IPS-NIHi11 (cell line): ENCODE data around the gene IQSEC1.

Source experiments
- DNase-seq: peaks from one replicate; pipeline ENCODE4 v3.0.0; 2012; ENCODE audit warnings: mixed read lengths, low spot score

Gene IQSEC1

DNA sequence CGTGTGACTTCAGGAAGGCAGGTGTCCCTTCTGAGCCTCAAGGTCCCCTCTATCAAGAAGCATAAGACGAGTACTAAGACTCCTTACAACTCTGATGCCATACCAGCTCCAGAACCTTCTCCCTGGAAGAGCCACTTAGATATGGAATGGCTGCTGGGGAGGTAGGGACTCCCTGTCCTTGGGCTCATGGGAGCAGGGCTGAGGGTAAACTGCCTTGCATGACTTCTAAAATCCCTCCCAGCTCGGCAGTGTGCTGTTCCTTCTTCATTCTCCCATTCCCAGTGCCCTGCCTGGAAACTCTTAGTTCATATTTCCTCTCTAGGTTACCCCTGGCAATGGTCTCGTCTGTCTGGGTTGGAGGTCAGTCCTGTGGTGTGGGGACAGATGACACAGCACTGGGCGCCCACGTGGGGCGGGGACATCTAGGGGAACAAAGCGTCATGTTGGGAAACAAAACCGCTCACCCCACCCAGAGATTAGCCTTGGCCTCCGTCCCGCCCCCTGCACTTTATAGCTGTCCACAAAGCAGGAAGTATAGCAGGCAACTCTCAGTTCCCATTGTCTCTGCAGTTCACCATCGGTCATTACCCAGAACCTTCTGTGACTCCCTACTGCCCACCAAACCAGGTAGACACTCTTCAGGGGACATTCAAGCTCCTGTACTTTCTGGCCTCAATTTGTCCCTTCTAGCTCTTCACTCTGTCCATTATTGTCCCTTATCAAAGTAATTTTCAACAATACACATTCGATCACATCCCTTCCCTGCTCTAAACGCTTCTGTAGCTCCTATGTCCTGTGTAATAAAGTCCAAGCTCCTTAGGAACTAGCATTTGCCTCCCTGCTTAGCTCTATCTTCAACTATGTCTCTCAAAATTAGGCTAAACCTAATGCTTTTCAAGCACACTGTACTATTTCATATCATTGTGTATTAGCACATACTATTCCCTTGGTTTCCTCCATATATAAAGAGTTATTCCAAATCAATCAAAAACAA is 73.8 kb downstream of the IQSEC1 start:
- DNase-seq, result no peak

GRCh38 chr3:12998648-12999047 is 74.6 kb downstream of the IQSEC1 start:
- no peak for DNase-seq

DNA sequence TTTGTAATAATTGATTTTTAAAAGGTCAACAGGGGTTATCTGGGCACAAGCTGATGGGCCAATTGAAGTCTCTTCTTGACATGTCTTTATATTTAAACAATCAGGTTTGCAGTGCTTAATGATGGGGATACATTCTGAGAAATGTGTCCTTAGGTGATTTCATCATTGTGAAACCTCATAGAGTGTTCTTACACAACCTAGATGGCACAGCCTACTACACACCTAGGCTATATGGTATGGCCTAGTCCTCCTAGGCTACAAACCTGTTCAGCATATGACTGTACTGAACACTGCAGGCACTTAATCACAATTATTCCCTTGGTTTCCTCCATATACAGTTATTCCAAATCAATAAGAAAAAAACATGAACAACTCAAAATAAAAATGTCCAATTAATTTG is 75.8 kb downstream of the IQSEC1 start:
- DNase-seq, result no peak

- DNase-seq, result no peak
Observed at GRCh38 chr3:12996181-12996506, 77.1 kb downstream of the IQSEC1 start.

- no peak for DNase-seq
Observed at GRCh38 chr3:12995389-12996180, 77.6 kb downstream of the IQSEC1 start.

- peak; percentile 95 for DNase-seq
Observed at GRCh38 chr3:12994607-12995388, 78.4 kb downstream of the IQSEC1 start.

- DNase-seq, result peak; percentile 59
Observed at GRCh38 chr3:12994357-12994606, 78.9 kb downstream of the IQSEC1 start.

DNA sequence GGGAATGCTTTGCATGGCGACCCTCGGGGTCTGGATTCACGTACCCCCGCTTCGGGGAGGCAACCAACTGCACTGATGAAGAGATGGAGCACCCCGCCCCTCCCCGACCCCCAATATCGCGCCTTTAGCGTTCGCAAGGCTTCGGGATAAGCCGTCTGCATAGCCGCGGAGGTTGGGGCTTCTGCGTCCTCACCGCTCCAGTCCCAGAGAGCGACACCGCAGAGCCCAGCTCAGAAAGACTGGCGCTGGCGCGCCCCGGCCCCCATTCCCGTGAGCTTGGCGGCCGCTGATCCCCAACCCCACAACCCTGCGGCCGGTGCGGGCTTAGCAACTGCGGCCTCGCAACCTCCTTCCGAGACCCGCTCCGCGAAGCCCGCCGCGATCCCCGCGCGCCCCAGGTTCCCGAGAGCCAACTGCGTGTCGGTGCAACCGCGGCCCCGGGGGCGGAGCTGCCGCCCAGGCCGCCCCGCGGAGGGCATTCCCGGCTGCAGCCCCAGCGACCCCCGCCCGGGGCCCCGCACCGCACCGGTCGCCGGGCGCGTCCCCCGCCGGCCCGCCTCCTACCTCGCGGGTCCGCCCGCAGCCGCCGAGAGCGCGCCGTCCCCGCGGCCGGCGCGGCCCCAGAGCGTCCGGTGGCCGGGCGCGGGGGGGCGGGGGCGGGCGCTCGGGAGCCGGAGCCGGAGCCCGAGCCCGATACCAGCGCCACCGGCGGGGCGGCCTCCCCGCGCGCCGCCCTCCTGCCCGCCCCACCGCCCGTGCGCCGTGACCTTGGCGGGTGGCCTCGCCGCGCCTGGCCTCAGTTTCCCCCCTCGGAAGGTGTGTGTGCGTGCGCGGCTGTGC is 79.5 kb downstream of the IQSEC1 start:
- DNase-seq, result peak; percentile 71

DNA sequence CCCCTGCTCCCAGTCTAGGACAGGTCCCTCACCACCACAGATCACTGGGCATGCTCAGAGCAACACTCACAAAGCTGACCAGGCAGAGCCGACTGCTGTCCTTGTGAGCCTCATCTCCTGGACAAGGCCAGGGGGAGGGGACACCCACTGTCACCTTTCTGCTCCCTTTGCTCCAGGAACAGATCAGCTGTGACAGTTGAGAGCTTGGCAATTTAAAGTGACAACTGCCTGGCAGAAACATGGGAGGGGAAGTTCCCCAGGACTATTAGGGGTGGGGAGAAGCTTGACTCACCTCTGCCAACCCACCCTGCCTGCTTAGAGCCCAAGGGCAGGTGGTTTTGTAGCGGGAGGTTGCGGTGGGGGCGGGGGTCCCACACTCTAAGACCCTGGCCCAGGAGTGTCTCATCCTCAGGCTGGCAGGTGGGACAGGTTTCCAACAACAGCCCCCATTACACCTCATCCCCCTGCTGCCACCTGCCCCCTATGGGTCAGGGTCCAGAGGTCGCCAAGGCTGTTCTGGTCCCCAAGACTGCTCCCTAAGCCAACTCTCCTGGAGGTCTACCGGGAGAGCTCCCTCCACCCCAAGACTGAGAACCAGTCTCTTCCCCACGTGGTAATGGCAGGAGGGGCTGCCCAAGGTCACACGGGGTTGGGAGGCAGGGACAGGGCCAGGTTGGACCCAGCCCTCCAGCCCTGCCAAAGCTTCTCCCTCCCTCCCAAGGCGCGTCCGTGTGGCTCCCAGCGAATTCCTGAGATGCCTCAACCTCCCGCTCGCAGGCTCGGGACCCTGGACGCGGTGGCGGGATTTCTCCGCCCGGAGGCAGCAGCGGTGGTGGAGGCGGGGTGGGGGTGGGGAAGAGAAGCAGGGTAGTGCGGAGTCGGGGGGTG is 80.4 kb downstream of the IQSEC1 start:
- DNase-seq, result peak; percentile 76

GRCh38 chr3:12991861-12992281 is 81.4 kb downstream of the IQSEC1 start:
- no peak for DNase-seq

GRCh38 chr3:12991481-12991837 is 81.8 kb downstream of the IQSEC1 start:
- no peak for DNase-seq

DNA sequence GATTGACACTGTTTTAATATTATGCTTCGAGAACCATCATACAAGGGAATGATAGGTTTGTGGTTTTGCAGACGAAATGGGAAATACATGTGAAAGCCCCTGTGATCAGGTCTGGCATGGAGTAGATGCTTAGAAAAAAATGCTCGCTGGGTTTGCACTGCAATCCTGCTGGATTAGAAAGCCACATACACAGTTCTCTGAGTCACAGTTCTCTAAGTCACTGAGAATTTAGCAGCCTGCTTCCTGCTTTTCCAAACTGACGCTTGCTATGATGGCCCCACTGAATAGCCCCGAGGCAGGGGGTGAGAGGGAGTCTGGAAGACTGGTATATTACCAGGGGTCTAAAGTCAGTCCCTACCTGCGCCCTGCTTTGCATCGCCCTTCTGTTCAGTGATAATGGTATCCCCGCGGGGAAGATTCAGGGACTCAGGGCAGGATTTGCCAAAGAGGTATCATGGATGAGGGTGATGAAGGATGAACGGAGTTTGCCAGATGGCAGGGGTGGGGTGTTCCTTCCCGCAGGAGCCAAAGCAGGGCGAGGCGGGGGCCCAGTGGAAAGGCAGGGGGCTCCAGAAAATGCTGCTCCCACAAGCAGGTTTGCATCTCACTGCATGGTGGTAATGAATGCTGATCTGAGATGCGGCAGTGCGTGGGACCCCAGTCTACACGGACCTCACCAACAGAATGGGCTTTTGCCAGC is 82.3 kb downstream of the IQSEC1 start:
- DNase-seq, result no peak

GRCh38 chr3:12990306-12990705 is 82.9 kb downstream of the IQSEC1 start:
- no peak for DNase-seq

DNA sequence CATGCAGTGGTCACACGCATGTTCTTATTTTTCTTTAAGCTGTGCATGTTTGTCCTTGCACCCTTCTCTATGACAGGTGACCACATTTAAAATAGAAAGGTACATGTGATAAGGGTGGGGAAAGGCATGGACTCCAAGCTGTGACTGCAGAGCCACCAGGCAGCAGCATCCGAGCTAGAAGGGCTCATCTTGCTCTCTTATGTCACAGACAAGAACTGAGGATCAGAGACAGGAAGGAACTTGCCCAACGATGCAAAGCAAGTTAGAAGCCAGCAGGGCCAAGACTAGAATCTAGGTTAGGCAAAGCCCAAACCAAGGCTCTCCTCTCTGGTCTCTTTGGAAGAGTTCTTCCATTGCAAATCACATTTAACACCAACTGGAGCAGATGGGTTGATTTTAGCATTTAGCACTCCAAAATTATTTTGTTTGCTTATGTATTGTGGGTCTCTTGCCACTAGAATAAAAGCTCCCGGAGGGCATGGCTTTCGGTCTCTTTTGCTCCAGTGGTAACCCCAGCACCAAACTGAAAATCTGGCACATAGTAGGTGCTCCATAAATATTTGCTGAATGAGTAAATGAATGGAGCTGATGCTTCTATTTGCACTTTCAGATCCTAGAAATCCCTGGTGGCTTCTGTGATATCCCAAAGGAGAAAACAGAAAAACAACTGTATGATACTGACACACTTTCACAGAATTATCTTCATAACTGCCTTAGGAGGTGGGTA is 84.3 kb downstream of the IQSEC1 start:
- DNase-seq, result no peak

DNA sequence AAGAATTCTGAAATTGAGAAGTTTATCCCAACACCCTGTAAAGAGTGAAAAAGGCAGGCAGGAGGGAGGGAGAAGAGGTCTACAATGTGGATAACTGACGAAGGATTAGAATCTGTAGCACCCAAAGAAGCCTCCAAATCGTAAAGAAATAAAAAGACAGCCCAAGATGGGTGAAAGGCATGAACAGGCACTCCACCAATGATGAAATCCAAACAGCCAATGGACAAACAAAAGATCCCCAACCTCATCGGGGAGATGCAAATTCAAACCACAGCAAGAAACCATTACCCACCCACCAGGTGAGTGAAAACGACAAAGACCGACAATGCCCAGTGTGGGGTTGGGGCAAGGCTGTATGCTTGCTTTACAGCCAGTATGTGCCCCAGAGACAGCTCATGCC is 85.6 kb downstream of the IQSEC1 start:
- no peak for DNase-seq

- no peak for DNase-seq
Observed at GRCh38 chr3:12986986-12987385, 86.2 kb downstream of the IQSEC1 start.

- DNase-seq, result no peak
Observed at GRCh38 chr3:12986521-12986920, 86.7 kb downstream of the IQSEC1 start.

DNA sequence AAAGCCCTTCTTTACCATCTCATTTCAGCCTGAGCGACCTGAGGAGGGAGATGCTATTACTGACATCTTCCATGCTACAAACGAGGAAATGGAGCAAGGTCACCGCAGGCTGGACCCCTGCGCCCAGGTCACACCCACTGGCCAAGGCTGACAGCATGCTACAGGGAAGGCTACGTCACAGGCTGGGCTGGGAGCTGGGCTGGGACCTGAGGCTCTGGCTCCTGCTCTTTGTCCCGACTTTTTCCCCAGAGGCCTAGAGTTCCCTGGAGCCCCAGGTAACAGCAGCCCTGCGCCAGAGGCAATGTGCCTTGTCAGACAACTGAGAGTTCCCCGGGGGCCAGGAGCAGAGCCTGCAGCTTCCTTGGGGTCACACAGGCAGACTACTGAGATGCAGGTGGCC is 87.2 kb downstream of the IQSEC1 start:
- DNase-seq, result no peak

DNA sequence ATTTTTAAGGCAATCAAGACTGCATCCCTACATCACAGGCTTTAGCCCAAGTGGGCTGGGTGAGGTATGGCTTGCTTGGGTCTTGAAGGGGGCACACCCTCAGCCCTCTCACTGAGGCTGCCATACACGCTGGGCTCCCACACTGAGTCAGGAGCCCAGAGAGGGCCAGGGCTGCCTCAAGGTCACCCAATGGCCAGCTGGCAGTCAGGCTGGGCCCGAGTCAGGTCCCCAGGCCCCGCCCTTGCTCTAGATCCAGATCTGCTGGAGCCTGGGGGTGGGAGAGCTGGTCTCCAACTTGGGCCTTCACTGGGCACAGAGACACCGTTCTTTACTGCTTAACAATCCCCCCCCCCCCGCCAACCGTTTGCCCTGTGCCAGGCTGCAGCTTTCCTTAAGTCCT is 88.1 kb downstream of the IQSEC1 start:
- DNase-seq, result no peak
